ENCODE data around the gene DCLRE1B. TPM values are rescaled to one million over a fixed set of nuclear protein-coding genes. Genes with fewer than 3 reads are reported as not detected.

The DCLRE1B gene
- polyA plus RNA-seq, 1 donor from 2014 or later: 7.3 TPM

DNA sequence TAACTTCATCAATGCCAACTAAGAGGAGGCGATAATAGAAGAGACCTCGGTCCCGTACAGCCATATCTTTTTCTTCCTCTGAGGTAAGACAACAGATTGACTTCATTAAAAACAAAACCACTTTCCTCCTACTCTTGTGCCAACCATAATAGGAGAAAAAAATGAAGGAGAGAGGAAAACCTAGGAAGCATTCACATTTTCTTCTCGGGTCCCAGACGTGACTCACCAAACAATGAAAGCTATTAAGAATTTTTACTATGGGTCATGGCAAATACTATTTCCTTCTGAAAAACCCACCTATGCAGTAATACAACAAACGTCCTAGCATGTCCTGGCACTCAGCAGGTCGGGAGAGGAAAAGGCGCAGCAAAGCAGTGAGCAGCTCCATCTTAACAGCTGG is 9.2 kb upstream of the DCLRE1B start:
- no peak overlapping the region for H3K9ac ChIP-seq (ENCODE audit: low read length)
- no peaks in the 10 kb centered on the region for H3K9me2 ChIP-seq (ENCODE audit: insufficient read depth, low read length)
- H2AFZ ChIP-seq (ENCODE audit: low read depth, low read length): no peak overlapping the region
- TF ChIP-seq SMC3 (conservative IDR thresholded peaks at IDR 0.05; ENCODE audit: poor library complexity) (no peak), RAD21 (conservative IDR thresholded peaks at IDR 0.05) (no peak), EZH2 (IDR thresholded peaks at IDR 0.05; ENCODE audit: borderline replicate concordance, insufficient read depth, low read length, poor library complexity, severe bottlenecking) (no peak), POLR2AphosphoS5 (IDR thresholded peaks at IDR 0.05) (no peak), MXI1 (conservative IDR thresholded peaks at IDR 0.05; ENCODE audit: poor library complexity, severe bottlenecking) (no peak), TAF1 (IDR thresholded peaks at IDR 0.05; ENCODE audit: low read depth) (no peak), EP300 (conservative IDR thresholded peaks at IDR 0.05; ENCODE audit: poor library complexity, severe bottlenecking) (no peak)
- TF ChIP-seq, protein P1, sequence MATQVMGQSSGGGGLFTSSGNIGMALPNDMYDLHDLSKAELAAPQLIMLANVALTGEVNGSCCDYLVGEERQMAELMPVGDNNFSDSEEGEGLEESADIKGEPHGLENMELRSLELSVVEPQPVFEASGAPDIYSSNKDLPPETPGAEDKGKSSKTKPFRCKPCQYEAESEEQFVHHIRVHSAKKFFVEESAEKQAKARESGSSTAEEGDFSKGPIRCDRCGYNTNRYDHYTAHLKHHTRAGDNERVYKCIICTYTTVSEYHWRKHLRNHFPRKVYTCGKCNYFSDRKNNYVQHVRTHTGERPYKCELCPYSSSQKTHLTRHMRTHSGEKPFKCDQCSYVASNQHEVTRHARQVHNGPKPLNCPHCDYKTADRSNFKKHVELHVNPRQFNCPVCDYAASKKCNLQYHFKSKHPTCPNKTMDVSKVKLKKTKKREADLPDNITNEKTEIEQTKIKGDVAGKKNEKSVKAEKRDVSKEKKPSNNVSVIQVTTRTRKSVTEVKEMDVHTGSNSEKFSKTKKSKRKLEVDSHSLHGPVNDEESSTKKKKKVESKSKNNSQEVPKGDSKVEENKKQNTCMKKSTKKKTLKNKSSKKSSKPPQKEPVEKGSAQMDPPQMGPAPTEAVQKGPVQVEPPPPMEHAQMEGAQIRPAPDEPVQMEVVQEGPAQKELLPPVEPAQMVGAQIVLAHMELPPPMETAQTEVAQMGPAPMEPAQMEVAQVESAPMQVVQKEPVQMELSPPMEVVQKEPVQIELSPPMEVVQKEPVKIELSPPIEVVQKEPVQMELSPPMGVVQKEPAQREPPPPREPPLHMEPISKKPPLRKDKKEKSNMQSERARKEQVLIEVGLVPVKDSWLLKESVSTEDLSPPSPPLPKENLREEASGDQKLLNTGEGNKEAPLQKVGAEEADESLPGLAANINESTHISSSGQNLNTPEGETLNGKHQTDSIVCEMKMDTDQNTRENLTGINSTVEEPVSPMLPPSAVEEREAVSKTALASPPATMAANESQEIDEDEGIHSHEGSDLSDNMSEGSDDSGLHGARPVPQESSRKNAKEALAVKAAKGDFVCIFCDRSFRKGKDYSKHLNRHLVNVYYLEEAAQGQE (IDR thresholded peaks at IDR 0.05; ENCODE audit: borderline replicate concordance): no peak
- H3K79me2 ChIP-seq (replicated peaks; ENCODE audit: insufficient read depth, low read length): no peaks in the 10 kb centered on the region
- H3F3A ChIP-seq (ENCODE audit: insufficient read depth, low read length, poor library complexity, severe bottlenecking): no peaks in the 10 kb centered on the region
- H3K36me3 ChIP-seq (ENCODE audit: insufficient read depth, low read length): peaks cover 13% of the 10 kb centered on the region
- no peak overlapping the region for H3K4me2 ChIP-seq (ENCODE audit: low read length)
- H3K27me3 ChIP-seq (ENCODE audit: insufficient read depth, low read depth, low read length): no peaks in the 10 kb centered on the region
- no peak overlapping the region for H3K27ac ChIP-seq (ENCODE audit: low read length)
- H3K4me3 ChIP-seq (ENCODE audit: low read length): no peak overlapping the region
- H4K20me1 ChIP-seq (ENCODE audit: insufficient read depth): no peaks in the 10 kb centered on the region
- H3K9me3 ChIP-seq (ENCODE audit: low read length): no peaks in the 10 kb centered on the region

DNA sequence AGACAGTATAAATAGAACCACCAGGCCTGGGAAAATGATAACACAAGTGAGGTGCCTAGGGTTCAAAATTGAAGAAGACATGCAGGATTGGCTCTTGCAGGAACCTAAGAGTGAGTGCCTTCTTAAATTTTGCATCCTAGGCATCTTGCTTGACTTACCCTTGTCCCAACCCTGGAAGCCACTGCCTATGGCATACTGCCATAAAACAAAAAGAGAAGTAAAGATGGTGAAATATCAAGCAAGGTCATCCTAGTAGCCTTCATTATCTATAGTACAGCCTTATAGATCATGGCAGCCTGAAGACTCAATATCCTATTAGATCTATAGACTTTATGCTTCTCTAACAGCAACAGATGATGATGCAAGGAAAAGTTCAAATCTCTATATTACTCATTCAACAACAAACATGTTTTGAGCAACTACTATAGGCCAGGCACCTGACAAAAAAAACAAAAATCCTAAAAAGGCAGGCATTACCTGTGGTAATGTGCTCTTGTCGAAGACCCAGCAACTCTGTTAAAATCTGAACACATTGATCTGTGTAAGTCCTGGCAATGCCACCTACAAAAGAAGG is 6.8 kb upstream of the DCLRE1B start:
- Histone ChIP-seq H3F3A (ENCODE audit: insufficient read depth, low read length, poor library complexity, severe bottlenecking) (no peaks in the 10 kb centered on the region), H3K9me2 (ENCODE audit: insufficient read depth, low read length) (no peaks in the 10 kb centered on the region), H4K20me1 (ENCODE audit: insufficient read depth) (no peaks in the 10 kb centered on the region), H3K79me2 (replicated peaks; ENCODE audit: insufficient read depth, low read length) (peaks cover 7% of the 10 kb centered on the region), H3K9me3 (ENCODE audit: low read length) (no peaks in the 10 kb centered on the region), H3K4me2 (ENCODE audit: low read length) (no peak overlapping the region), H2AFZ (ENCODE audit: low read depth, low read length) (no peak overlapping the region), H3K9ac (ENCODE audit: low read length) (no peak overlapping the region), H3K36me3 (ENCODE audit: insufficient read depth, low read length) (peaks cover 13% of the 10 kb centered on the region), H3K27ac (ENCODE audit: low read length) (no peak overlapping the region), H3K27me3 (ENCODE audit: insufficient read depth, low read depth, low read length) (no peaks in the 10 kb centered on the region), H3K4me3 (ENCODE audit: low read length) (no peak overlapping the region)
- no peak for TF ChIP-seq EP300 (conservative IDR thresholded peaks at IDR 0.05; ENCODE audit: poor library complexity, severe bottlenecking)
- no peak for TF ChIP-seq POLR2AphosphoS5 (IDR thresholded peaks at IDR 0.05)
- no peak for TF ChIP-seq RAD21 (conservative IDR thresholded peaks at IDR 0.05)
- TF ChIP-seq EZH2 (IDR thresholded peaks at IDR 0.05; ENCODE audit: borderline replicate concordance, insufficient read depth, low read length, poor library complexity, severe bottlenecking): no peak
- TF ChIP-seq, protein P2, sequence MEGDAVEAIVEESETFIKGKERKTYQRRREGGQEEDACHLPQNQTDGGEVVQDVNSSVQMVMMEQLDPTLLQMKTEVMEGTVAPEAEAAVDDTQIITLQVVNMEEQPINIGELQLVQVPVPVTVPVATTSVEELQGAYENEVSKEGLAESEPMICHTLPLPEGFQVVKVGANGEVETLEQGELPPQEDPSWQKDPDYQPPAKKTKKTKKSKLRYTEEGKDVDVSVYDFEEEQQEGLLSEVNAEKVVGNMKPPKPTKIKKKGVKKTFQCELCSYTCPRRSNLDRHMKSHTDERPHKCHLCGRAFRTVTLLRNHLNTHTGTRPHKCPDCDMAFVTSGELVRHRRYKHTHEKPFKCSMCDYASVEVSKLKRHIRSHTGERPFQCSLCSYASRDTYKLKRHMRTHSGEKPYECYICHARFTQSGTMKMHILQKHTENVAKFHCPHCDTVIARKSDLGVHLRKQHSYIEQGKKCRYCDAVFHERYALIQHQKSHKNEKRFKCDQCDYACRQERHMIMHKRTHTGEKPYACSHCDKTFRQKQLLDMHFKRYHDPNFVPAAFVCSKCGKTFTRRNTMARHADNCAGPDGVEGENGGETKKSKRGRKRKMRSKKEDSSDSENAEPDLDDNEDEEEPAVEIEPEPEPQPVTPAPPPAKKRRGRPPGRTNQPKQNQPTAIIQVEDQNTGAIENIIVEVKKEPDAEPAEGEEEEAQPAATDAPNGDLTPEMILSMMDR (IDR thresholded peaks at IDR 0.05; ENCODE audit: poor library complexity, severe bottlenecking): no peak
- no peak for TF ChIP-seq SMC3 (conservative IDR thresholded peaks at IDR 0.05; ENCODE audit: poor library complexity)
- TF ChIP-seq, protein P1 (IDR thresholded peaks at IDR 0.05; ENCODE audit: borderline replicate concordance): no peak
- no peak for TF ChIP-seq MXI1 (conservative IDR thresholded peaks at IDR 0.05; ENCODE audit: poor library complexity, severe bottlenecking)
- no peak for TF ChIP-seq TAF1 (IDR thresholded peaks at IDR 0.05; ENCODE audit: low read depth)
